Measurements from ENCODE around the gene COPS2. TPM values are rescaled to one million over a fixed set of nuclear protein-coding genes. Genes with fewer than 3 reads are reported as not detected.

COPS2 gene
- total and polyA plus RNA-seq, 10 of the 15 experiments (the other 5 are each of a cell fraction or from before 2014, with no cell fraction given) = 31.5 to 115 (median 76.3) TPM

- peak; percentile 48 for ATAC-seq
- BruUV-seq (replicated peaks) = no TSS peak
- TF ChIP-seq BACH1 (IDR thresholded peaks at IDR 0.05; ENCODE audit: borderline replicate concordance) = no peak
- no peak for TF ChIP-seq PRDM15 (CRISPR knock-in tag; IDR thresholded peaks at IDR 0.05)
- TF ChIP-seq SIX5 (IDR thresholded peaks at IDR 0.05; ENCODE audit: low read depth, low read length, severe bottlenecking) = no peak
- TF ChIP-seq SMC3 (IDR thresholded peaks at IDR 0.05; ENCODE audit: borderline replicate concordance, low read length) = no peak
- no peak for TF ChIP-seq FOS (IDR thresholded peaks at IDR 0.05; ENCODE audit: borderline replicate concordance, extremely low read depth, insufficient read length)
- TF ChIP-seq BCL3 (IDR thresholded peaks at IDR 0.05; ENCODE audit: borderline replicate concordance, insufficient read depth, low read depth, low read length, poor library complexity, severe bottlenecking) = no peak
- no peak for TF ChIP-seq CBX5 (IDR thresholded peaks at IDR 0.05; ENCODE audit: low read depth)
- TF ChIP-seq IKZF2 (IDR thresholded peaks at IDR 0.05) = no peak
- TF ChIP-seq CREB1 (IDR thresholded peaks at IDR 0.05; ENCODE audit: low read depth) = no peak
- TF ChIP-seq ESRRA (IDR thresholded peaks at IDR 0.05; ENCODE audit: low read length) = no peak
- no peak for TF ChIP-seq HDAC2 (IDR thresholded peaks at IDR 0.05)
- TF ChIP-seq, protein P1, sequence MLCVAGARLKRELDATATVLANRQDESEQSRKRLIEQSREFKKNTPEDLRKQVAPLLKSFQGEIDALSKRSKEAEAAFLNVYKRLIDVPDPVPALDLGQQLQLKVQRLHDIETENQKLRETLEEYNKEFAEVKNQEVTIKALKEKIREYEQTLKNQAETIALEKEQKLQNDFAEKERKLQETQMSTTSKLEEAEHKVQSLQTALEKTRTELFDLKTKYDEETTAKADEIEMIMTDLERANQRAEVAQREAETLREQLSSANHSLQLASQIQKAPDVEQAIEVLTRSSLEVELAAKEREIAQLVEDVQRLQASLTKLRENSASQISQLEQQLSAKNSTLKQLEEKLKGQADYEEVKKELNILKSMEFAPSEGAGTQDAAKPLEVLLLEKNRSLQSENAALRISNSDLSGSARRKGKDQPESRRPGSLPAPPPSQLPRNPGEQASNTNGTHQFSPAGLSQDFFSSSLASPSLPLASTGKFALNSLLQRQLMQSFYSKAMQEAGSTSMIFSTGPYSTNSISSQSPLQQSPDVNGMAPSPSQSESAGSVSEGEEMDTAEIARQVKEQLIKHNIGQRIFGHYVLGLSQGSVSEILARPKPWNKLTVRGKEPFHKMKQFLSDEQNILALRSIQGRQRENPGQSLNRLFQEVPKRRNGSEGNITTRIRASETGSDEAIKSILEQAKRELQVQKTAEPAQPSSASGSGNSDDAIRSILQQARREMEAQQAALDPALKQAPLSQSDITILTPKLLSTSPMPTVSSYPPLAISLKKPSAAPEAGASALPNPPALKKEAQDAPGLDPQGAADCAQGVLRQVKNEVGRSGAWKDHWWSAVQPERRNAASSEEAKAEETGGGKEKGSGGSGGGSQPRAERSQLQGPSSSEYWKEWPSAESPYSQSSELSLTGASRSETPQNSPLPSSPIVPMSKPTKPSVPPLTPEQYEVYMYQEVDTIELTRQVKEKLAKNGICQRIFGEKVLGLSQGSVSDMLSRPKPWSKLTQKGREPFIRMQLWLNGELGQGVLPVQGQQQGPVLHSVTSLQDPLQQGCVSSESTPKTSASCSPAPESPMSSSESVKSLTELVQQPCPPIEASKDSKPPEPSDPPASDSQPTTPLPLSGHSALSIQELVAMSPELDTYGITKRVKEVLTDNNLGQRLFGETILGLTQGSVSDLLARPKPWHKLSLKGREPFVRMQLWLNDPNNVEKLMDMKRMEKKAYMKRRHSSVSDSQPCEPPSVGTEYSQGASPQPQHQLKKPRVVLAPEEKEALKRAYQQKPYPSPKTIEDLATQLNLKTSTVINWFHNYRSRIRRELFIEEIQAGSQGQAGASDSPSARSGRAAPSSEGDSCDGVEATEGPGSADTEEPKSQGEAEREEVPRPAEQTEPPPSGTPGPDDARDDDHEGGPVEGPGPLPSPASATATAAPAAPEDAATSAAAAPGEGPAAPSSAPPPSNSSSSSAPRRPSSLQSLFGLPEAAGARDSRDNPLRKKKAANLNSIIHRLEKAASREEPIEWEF (IDR thresholded peaks at IDR 0.05; ENCODE audit: insufficient replicate concordance, low read depth, low read length) = no peak
- TF ChIP-seq PAX5 (IDR thresholded peaks at IDR 0.05; ENCODE audit: borderline replicate concordance, low read depth, low read length) = no peak
- TF ChIP-seq HDAC6 (IDR thresholded peaks at IDR 0.05; ENCODE audit: unreplicated experiment) = no peak
- TF ChIP-seq MTA2 (IDR thresholded peaks at IDR 0.05; ENCODE audit: low read depth) = no peak
- no peak for TF ChIP-seq STAT1 (conservative IDR thresholded peaks at IDR 0.05)
Measured at GRCh38 chr15:49190586-49190985, 35.2 kb upstream of the COPS2 start.

More at GRCh38 chr15:49190586-49190985, 35.2 kb upstream of the COPS2 start:
- no peak for FAIRE-seq
- CTCF ChIA-PET = interaction anchor here (0.6 kb wide), 1 partner anchor 1661 kb away, joined by 4 read pairs; no protein-coding TSS in a partner anchor
- Histone ChIP-seq H3K9me3 (replicated peaks; ENCODE audit: control insufficient read depth, insufficient read depth, low read length) (no peaks in the 10 kb centered on the region; the same call in 2 of the 3 replicates), H3K4me2 (ENCODE audit: control insufficient read depth, insufficient read depth) (no peak overlapping the region), H3K27me3 (replicated peaks in 1 of 2; ENCODE audit: control insufficient read depth in 2 of 2, insufficient read depth in 2 of 2, low read length in 1 of 2) (no peaks in the 10 kb centered on the region), H3K4me3 (no peak overlapping the region), H3K79me2 (ENCODE audit: control insufficient read depth, insufficient read depth, low read length) (no peaks in the 10 kb centered on the region), H3K27ac (ENCODE audit: control insufficient read depth, insufficient read depth) (no peak overlapping the region), H3K36me3 (ENCODE audit: control insufficient read depth in 2 of 2, insufficient read depth in 2 of 2, low read length in 1 of 2) (no peaks in the 10 kb centered on the region), H2AFZ (ENCODE audit: control insufficient read depth, low read depth, low read length) (no peak overlapping the region), H3K9ac (ENCODE audit: control insufficient read depth, insufficient read depth, low read length) (no peak overlapping the region), H3K4me1 (ENCODE audit: control insufficient read depth, insufficient read depth, low read length) (no peaks in the 10 kb centered on the region), H4K20me1 (ENCODE audit: control insufficient read depth, insufficient read depth) (no peaks in the 10 kb centered on the region)
- RAD21 ChIA-PET (ENCODE audit: unreplicated experiment) = no interaction called here
- POLR2A ChIA-PET = no interaction called here
- intact Hi-C loops (cut with micrococcal nuclease; ENCODE audit: unreplicated experiment) = no loop called here
- WGBS (ENCODE audit: insufficient coverage, insufficient replicate concordance, low lambda C conversion rate, missing lambda C conversion rate) = 77% methylated on average over 2 of the region's 2 CpGs
- DNase-seq (ENCODE audit: low read depth, low spot score) = no peak
- SMC1A ChIA-PET (ENCODE audit: uncharacterized antibody, unreplicated experiment) = no interaction called here
- in situ Hi-C loops (cut with MboI) = no loop called here
